Chondrocyte (in vitro differentiated cells): ENCODE measurements around the gene EML6. TPM values are rescaled to one million over a fixed set of nuclear protein-coding genes. Genes with fewer than 3 reads are reported as not detected.

Experiments used
- DNase-seq: peaks from one replicate; pipeline ENCODE4 v3.0.0; 2021; ENCODE audit warnings: mixed read lengths, low spot score
- H3K27ac Mint-ChIP-seq: one replicate; pipeline ENCODE4 v1.8.0; 2021; ENCODE audit warnings: mild to moderate bottlenecking, moderate library complexity, mixed read lengths; ENCODE audit not compliant: unreplicated experiment
- H3K27me3 Mint-ChIP-seq: 2 replicates; pipeline ENCODE4 v1.8.0; 2021; ENCODE audit warnings: low read depth, mixed read lengths
- H3K36me3 Mint-ChIP-seq: 2 replicates; pipeline ENCODE4 v1.8.0; 2021; ENCODE audit warnings: low read depth, mixed read lengths
- H3K4me1 Mint-ChIP-seq: 2 replicates; pipeline ENCODE4 v1.8.0; 2021; ENCODE audit warnings: low read depth, mild to moderate bottlenecking, mixed read lengths
- H3K4me3 Mint-ChIP-seq: one replicate; pipeline ENCODE4 v1.8.0; 2021; ENCODE audit warnings: mild to moderate bottlenecking, moderate library complexity, mixed read lengths; ENCODE audit not compliant: unreplicated experiment
- H3K9me3 Mint-ChIP-seq: 2 replicates; pipeline ENCODE4 v1.8.0; 2021; ENCODE audit warnings: low read depth, mixed read lengths
- total RNA-seq: library from RNA; stranded (reverse); gene quantifications from 3 replicates; pipeline ENCODE4 v1.2.1, GENCODE V29; 2021
- TF ChIP-seq, protein P1 (sequence below): fragments of 200-600 bp; sonication (generic); IDR thresholded peaks from 2 replicates; pipeline ENCODE4 v1.5.0; 2021; ENCODE audit warnings: antibody characterized with exemption, mild to moderate bottlenecking, moderate library complexity

EML6 gene
- total RNA-seq, 1 donor from 2014 or later: 1.1 TPM

DNA sequence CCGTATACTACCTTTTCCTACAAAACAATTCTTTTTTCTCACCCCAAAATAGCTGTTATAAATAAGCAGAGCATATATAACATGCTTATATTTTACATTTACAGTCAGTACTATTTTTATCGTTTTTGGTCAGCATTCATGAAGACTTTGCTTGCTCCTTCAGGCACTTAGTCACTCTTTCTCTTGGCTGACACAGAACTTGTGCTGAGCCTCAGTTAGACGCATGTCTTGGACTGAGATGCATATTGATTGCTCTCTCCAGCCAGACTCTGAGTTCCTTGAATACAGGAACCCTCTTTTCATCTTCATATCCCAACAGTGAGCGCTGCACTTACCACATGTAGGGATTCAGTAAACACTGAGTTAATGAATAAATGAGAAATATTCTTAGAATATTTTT lies 168.4 kb downstream of the EML6 start:
- peaks cover 3% of the 10 kb centered on the region for H3K36me3 Mint-ChIP-seq
- no peak overlapping the region for H3K4me3 Mint-ChIP-seq
- no peaks in the 10 kb centered on the region for H3K27me3 Mint-ChIP-seq
- H3K4me1 Mint-ChIP-seq: peaks cover 8% of the 10 kb centered on the region
- TF ChIP-seq, protein P1, sequence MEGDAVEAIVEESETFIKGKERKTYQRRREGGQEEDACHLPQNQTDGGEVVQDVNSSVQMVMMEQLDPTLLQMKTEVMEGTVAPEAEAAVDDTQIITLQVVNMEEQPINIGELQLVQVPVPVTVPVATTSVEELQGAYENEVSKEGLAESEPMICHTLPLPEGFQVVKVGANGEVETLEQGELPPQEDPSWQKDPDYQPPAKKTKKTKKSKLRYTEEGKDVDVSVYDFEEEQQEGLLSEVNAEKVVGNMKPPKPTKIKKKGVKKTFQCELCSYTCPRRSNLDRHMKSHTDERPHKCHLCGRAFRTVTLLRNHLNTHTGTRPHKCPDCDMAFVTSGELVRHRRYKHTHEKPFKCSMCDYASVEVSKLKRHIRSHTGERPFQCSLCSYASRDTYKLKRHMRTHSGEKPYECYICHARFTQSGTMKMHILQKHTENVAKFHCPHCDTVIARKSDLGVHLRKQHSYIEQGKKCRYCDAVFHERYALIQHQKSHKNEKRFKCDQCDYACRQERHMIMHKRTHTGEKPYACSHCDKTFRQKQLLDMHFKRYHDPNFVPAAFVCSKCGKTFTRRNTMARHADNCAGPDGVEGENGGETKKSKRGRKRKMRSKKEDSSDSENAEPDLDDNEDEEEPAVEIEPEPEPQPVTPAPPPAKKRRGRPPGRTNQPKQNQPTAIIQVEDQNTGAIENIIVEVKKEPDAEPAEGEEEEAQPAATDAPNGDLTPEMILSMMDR: no peak
- H3K27ac Mint-ChIP-seq: no peak overlapping the region
- DNase-seq: no peak
- peaks cover 9% of the 10 kb centered on the region for H3K9me3 Mint-ChIP-seq

DNA sequence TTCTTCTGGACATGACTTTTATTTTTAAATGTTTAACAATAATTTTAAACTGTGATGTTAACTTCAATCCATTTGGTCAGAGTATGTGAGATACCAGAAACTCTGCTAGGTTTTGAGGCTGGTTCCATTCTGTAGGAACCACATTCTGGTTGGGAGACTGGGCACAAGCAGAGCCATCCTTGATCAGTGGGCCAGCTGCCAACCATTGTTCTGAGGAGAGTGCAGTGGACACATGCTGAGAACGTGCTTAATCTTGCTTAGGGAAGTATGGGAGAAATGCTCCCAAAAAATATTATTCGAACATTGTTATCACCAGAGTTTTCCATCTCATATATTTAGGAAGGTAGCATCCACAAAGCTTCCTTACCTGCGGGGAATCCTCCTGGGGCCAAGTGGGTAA lies 171.0 kb downstream of the EML6 start:
- H3K36me3 Mint-ChIP-seq: peaks cover 3% of the 10 kb centered on the region
- TF ChIP-seq, protein P1: no peak
- no peak overlapping the region for H3K27ac Mint-ChIP-seq
- H3K4me3 Mint-ChIP-seq: no peak overlapping the region
- DNase-seq: no peak
- H3K27me3 Mint-ChIP-seq: peaks cover 2% of the 10 kb centered on the region
- H3K9me3 Mint-ChIP-seq: peaks cover 9% of the 10 kb centered on the region
- peaks cover 8% of the 10 kb centered on the region for H3K4me1 Mint-ChIP-seq

DNA sequence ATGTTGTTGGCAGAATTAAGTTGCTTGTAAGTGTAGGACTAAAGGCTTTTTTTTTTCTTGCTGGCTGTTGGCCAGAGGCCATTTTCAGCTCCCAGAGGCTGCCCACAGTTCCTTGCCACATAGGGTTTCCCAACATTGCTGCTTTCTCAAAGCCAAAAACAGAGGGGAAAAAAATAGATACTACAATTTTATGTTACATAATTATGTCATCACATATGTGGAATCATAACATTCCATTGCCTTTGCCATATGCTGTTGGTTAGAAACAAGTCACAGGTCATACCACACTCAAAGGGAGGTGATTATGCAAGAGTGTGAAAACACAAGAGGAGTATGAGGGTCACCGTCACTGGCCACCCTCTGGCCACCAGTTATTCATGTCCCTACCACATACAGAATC lies 172.3 kb downstream of the EML6 start:
- Mint-ChIP-seq H3K4me1 (peaks cover 8% of the 10 kb centered on the region), H3K27me3 (peaks cover 2% of the 10 kb centered on the region), H3K27ac (no peak overlapping the region), H3K9me3 (peaks cover 9% of the 10 kb centered on the region), H3K36me3 (peaks cover 3% of the 10 kb centered on the region), H3K4me3 (no peak overlapping the region)
- DNase-seq: no peak
- TF ChIP-seq, protein P1: no peak

DNA sequence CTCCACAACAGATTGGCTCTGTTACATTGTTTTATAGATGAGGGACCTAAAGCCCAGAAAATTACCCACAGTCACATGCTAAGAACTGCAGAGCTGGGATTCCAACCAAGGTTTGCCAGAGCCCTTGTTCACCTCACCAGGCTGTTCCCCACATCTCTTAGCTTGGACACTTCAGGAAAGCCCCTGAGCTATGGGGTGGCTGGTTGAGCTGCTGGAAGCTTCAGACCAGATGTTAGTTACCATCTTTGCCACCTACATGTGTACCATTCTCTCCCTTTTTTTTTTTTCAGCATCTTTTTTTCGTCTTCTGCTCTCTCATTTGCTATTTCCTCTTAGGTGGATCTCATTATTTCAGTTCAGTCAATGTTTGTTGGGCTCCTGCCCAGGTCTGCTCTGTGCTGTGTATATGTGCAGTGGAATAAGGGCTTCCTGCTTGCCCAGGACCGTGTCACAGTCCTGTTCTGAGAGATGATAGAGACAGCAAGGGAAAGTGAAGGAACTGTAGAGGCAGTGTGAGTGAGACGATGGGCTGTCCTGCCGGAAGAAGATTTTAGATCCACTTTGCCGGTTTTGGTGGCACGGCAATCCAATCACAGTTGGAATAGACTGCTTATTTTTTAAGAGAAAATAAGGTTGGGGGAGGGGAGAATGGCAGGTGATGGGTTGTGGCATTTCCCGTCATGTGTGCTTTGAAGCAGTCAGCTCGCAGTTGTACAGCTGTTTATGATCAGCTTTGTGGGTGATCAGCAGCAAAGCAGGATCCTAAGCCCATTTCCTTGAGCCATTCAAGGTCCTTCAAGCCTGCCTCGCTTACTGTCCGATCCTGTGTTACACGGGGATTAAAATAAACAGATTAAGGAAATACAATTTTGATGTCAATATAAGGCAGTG lies 174.2 kb downstream of the EML6 start:
- Mint-ChIP-seq H3K27ac (no peak overlapping the region), H3K36me3 (peaks cover 3% of the 10 kb centered on the region), H3K27me3 (peaks cover 2% of the 10 kb centered on the region), H3K4me3 (no peak overlapping the region), H3K9me3 (peaks cover 9% of the 10 kb centered on the region), H3K4me1 (no peaks in the 10 kb centered on the region)
- DNase-seq: no peak
- TF ChIP-seq, protein P1: no peak

DNA sequence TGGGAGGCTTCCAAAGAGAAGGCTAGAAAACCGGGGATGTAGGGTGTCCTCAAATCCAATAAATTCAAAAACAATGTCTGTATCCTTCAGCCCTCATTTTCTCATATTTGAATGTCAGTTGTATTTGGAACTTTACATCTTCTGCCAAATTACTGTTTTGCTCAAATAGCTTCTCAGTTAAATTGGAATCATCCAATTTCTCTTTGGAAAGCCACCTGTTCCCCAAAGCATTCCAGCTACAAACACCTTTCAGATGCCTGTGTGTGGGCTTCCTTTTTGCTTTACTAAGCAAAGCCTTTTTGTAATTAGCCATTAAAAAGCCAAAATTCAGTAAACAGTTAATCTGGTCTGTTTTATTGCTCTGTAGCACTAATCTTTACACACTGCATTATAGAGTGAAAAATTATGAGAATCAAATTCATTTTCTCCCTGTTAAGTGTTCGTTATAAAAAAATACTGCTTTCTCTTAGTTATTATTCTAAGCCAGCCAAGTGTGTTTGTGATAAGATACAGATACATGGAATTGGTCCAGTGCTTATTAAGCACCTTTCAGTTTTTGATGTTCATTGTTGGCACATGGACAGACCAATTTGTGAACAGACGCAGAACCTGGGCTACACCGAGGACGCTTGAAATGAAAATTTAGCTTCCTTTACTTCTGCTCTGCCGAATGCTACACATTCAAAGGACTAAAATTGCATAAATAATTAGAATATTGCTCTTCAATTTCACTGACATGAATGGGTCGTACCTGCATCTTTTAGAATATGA lies 175.2 kb downstream of the EML6 start:
- Mint-ChIP-seq H3K27me3 (peaks cover 2% of the 10 kb centered on the region), H3K36me3 (peaks cover 3% of the 10 kb centered on the region), H3K27ac (no peak overlapping the region), H3K4me3 (no peak overlapping the region), H3K9me3 (peaks cover 9% of the 10 kb centered on the region), H3K4me1 (peaks cover 6% of the 10 kb centered on the region)
- no peak for DNase-seq
- TF ChIP-seq, protein P1: no peak
